ENCODE results near the gene PSMD13.
"Not testable (repeated sequence)": the region's sequence is repeated elsewhere in the genome, so short reads cannot be mapped to it uniquely, and the experiment has no call there.

Gene PSMD13

DNA sequence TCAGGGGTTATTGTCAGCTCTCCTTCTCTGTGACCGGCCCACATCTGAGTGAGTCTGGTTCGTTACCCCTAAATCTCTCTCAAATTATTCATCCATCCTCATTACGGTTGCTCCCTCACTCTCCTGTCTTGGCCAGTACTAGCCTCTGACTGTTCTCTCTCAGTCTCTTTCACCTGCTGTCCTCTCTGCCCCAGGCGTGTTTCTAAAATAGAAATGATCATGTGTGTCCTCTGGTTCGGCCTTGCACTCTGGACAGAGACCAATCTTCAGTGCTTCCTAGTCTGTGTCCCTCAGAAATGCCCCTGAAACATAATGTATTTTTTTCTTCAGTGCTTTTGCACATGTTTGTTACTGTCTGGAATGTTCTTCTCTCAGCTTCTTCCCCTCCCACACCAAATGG, 4.9 kb downstream of the PSMD13 start:
- no peak for DNase-seq (ENCODE audit: low read depth in 2 of 2, low spot score in 1 of 2)

GRCh38 chr11:244376-244775, 7.6 kb downstream of the PSMD13 start:
- no peak for DNase-seq (ENCODE audit: low read depth in 2 of 2, low spot score in 1 of 2)

GRCh38 chr11:249062-249461, 12.3 kb downstream of the PSMD13 start:
- no peak for DNase-seq (ENCODE audit: low read depth in 2 of 2, low spot score in 1 of 2)

GRCh38 chr11:250274-250673, 13.5 kb downstream of the PSMD13 start:
- no peak for DNase-seq (ENCODE audit: low read depth in 2 of 2, low spot score in 1 of 2)

GRCh38 chr11:250740-251299, 14.0 kb downstream of the PSMD13 start:
- peak; percentile 68 to 72 for DNase-seq (ENCODE audit: low read depth in 2 of 2, low spot score in 1 of 2)

DNA sequence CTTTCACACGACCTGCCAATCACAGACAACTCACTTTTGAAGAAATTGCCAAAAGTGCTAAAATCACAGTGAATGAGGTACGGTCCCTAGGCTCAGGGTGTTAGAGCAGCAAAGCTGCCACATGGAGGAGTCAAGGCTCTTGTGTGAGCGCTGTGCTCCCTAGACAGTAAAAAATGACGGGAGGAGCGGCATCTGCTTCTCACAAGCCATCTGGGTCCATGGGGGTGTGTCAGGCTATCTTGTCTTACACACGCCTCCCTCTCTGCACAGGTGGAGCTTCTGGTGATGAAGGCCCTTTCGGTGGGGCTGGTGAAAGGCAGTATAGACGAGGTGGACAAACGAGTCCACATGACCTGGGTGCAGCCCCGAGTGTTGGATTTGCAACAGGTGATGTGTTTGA, 14.8 kb downstream of the PSMD13 start:
- no peak for DNase-seq (ENCODE audit: low read depth in 2 of 2, low spot score in 1 of 2)

- DNase-seq (ENCODE audit: low read depth in 2 of 2, low spot score in 1 of 2): no peak
Observed at GRCh38 chr11:252666-253065, 15.9 kb downstream of the PSMD13 start.

DNA sequence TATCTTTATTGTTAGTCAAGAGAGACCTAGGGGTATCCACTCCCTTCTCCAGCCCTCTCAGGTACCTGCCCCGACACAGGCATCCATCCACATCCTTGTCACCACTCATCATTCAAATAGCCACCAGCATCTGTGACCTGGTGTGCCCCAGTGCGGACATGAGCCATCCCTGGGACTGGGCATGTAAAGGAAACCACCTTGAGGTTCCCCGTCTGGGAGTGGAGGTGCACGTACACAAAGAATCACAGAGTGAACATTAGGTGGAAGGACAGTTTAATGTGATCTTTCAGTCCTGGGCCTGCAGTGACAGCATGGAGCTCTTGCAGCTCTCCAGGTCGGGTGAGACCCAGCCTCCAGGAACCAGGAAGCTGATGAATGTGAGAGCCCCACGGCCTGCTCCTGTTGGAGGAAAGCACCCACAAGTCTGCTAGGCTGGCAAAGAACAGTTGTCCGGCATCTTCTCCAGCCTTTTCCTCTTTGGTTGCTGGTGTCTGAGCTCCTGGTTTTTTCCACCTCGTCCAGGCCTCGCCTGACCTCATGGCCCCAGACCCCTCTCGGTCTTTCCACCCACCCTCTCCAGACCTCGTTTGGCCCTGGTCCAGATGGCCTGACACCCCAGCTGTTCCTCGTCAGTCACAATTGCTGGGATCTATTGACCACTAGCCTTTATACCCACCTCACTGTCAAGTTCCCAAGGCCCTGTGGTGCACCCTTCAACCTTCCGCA, 16.5 kb downstream of the PSMD13 start:
- DNase-seq (ENCODE audit: low read depth in 2 of 2, low spot score in 1 of 2): no peak

GRCh38 chr11:253886-254270, 17.1 kb downstream of the PSMD13 start:
- DNase-seq (ENCODE audit: low read depth in 2 of 2, low spot score in 1 of 2): no peak

DNA sequence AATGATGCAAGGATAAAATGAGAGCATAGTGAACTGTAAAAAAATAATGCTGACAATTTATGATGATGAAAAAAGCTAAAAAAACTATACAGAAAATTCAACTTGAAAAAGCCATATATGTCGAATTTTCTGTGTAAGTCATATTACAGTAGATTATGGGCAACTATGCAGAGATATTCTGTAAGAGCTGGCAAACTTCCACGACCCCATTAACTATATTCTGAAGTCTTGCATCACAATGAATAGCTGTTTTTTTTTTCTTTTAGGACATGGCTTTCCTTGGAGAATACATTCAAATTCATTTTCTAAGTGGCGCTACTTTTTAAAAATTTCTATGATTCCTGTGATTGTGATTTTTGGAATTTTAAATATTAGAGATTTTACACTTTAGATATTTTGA, 18.4 kb downstream of the PSMD13 start:
- no peak for DNase-seq (ENCODE audit: low read depth in 2 of 2, low spot score in 1 of 2)

DNA sequence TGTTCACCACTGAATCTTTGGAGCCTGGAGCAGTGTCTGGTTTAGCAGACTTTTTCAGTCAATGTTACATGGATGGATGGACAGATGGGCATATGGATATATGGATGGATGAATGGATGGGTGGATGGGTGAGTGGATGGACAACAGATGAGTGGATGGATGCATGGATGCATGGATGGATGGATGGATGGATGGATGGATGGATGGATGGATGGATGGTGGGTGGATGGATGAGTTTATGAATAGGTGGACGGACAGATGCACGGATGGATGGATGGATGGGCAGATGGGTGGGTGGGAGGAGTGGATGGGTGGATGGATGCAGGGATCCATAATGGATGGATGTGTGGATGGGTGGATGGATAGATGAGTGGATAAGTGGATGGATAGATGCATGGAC, 19.0 kb downstream of the PSMD13 start:
- DNase-seq (ENCODE audit: low read depth in 2 of 2, low spot score in 1 of 2): no peak

DNA sequence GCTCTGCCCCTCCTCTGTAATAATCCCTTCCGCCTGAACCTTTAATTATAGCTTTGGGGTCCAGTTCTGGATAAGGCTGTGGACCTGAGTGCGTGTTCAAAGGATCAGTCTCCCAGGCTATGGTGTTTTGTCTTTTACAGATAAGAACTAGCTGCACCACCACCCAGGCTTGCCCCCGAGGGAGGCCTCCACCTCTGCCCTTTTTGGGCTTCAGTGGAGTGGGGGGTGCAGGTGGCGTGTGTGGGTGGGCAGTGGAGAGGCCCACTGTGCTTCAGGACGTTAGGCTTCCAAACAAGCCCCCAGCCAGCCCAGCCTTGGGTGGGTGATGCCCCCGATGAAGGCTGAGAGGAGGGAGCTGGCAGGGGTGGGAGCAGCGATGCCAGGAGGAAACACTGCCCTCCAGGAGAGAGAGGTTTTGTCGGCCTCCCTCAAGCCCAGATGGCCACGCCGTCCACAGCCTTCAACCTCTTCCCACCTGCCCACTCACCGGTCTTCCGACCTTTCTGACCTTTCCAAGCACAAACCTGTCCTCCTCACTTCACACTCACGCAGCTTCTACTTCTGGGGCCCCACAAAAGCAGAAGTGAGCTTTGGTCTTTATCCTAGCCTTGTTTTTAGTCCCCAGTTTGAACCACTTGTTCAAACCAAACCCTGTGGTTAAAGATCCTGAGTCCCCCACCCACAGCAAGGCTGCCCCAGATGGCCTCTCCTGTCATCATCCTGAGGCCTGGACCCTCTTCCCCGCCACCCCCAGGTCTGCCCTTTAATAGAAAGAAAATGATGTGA, 20.4 kb downstream of the PSMD13 start:
- DNase-seq (ENCODE audit: low read depth in 2 of 2, low spot score in 1 of 2): no peak

DNA sequence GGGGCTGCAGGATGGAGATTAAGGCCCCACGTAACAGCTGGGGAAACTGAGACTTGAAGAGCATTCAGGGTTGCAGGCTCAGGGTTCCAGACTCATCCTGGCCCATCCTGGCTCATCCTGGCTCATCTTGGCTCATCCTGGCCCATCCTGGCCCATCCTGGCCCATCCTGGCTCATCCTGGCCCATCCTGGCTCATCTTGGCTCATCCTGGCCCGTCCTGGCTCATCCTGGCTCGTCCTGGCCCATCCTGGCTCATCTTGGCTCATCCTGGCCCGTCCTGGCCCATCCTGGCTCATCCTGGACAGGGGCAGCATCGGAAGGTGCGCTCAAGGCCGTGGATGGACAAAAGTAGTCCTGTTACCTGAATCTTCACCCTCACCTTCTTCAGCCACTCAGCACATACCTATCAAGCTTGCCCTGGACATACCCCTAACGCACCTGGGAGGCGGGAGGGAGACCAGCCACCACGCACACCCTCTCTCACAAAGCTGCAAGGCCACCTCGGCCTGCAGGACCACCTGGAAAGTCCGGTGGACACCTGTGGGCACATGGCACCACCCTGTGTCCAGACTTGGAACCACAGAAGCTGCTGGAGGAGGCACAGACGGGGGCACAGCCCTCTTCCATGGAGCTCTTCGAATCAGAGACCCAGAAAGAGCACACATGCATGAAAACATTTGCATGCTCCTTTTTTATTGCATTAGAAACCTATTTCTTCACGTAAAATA, 21.2 kb downstream of the PSMD13 start:
- no peak for DNase-seq (ENCODE audit: low read depth in 2 of 2, low spot score in 1 of 2)

DNA sequence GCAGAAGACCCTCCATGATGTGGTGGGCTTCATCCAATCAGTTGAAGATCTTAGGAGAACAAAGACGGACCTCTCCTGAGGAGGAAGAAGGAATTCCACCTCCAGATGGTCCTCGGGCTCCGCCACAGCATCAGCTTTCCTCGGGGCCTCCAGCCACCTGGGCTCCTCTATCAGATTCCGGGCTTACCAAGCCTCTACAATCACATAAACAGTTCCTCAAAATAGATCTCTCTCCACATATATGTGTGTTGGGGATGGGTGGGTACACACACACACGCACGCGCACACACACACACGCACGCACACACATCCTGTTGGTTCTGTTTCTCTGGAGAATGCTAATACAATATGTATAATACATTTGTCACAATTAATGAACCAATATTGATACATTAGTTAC, 22.6 kb downstream of the PSMD13 start:
- no peak for DNase-seq (ENCODE audit: low read depth in 2 of 2, low spot score in 1 of 2)

GRCh38 chr11:261624-262023, 24.8 kb downstream of the PSMD13 start:
- no peak for DNase-seq (ENCODE audit: low read depth in 2 of 2, low spot score in 1 of 2)

DNA sequence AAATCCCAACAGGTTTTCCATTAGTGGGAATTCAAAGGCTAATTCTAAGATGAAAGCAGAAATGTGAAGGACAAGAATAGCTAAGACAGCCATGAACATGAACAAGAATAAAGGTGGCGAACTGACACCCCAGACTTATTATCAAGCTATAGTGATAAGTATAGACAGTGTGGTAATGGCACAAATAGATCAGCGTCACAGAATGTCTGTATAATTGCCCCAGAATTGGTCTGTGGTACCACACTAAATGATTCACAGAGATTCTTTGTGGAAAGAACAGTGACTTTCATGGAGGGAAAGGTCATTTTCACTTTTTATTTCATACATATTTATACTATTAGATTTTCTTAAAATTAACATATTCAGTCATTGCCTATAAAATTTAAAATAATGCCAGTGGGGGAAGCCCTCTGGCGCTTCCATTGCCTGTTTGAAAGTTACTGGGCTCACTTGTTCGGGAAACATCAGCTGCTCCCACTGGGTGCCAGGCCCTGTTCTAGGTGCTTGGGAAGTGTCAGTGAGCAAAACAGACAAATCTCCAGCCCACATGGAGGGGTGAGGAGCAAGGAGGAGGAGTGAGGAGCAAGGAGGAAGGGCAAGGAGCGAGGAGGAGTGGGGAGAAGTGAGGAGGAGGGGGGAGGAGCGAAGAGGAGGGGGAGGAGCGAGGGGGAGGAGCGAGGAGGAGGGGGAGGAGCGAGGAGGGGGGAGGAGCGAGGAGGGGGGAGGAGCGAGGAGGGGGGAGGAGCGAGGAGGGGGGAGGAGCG, 30.1 kb downstream of the PSMD13 start:
- no peak for DNase-seq (ENCODE audit: low read depth in 2 of 2, low spot score in 1 of 2)

- DNase-seq (ENCODE audit: low read depth in 2 of 2, low spot score in 1 of 2): no peak
Observed at GRCh38 chr11:267491-267994, 30.8 kb downstream of the PSMD13 start.

DNA sequence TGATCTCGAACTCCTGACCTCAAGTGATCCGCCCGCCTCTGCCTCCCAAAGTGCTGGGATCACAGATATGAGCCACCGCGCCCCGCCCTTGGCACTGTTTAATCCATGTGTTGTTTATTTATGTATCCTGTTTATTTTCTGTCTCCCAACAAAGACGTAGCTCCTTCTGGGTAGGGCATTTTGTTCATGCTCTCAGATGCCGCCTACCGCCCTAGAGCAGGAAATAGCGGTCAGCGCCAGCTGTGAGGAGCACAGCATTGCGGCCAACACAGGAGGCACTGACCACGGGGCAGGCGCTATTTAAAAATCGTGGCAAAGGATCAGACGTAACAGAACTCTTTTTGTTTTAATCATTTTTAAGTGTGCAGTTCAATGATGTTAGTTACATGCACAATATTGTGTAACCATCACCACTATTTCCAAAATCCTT, 32.0 kb downstream of the PSMD13 start:
- not testable (repeated sequence) for DNase-seq (ENCODE audit: low read depth in 2 of 2, low spot score in 1 of 2)

DNA sequence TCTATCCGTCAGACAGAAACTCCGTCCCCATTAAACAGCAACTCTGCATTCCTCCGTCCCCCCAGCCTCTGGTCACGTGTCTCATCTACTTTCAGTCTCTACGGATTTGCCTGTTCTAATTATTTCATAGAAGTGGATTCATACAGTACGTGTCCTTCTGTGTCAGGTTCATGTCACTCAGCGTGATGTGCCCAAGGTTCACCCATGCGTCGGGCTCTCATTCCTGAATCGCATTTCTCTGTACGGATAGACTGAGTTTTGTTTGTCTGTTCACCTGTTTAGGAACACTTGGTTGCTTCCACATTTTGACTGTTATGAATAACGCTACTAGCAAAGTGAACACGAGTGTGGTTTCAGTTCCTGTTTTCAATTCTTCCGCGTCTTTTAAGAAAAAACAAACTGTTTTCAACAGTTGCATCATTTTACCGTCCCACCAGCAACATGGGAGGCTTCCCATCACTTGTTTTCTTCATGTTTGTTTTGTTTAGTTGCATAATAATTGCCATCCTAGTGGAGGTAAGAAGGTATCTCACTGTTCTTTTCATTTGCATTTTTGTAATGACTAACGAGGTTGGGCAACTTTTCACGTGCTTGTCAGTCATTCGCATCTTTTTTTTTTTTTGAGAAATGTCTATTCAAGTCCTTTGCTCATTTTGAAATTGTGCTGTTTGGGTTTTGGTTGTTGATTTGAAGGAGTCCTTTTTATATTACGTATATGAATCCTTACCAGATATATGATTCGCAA, 32.5 kb downstream of the PSMD13 start:
- DNase-seq (ENCODE audit: low read depth in 2 of 2, low spot score in 1 of 2): no peak

Data from stimulated activated CD8-positive, alpha-beta memory T cell treated with anti-CD3 and anti-CD28 coated beads, Interleukin-4, amount 100 ng/mL, for 1 hour (primary cell).